GM12864 (cell line): ENCODE data around the gene WDR62.
A peak's percentile ranks its signal among the peaks of the same experiment; 100 is the strongest.

Experiments used
- DNase-seq: peaks from one replicate; pipeline ENCODE4 v3.0.0-alpha.2; 2011; ENCODE audit warnings: low read depth
- H3K4me3 ChIP-seq: 2 replicates; pipeline ENCODE4 v1.5.1; 2011; ENCODE audit warnings: mild to moderate bottlenecking, low read depth, low read length, control low read depth
- TF ChIP-seq, protein P1 (sequence below): IDR thresholded peaks from 2 replicates; pipeline ENCODE4 v1.5.1; 2011; ENCODE audit warnings: low read depth, mild to moderate bottlenecking, moderate library complexity, low read length, control low read depth, inconsistent platforms; ENCODE audit errors: missing control alignments

WDR62 gene

DNA sequence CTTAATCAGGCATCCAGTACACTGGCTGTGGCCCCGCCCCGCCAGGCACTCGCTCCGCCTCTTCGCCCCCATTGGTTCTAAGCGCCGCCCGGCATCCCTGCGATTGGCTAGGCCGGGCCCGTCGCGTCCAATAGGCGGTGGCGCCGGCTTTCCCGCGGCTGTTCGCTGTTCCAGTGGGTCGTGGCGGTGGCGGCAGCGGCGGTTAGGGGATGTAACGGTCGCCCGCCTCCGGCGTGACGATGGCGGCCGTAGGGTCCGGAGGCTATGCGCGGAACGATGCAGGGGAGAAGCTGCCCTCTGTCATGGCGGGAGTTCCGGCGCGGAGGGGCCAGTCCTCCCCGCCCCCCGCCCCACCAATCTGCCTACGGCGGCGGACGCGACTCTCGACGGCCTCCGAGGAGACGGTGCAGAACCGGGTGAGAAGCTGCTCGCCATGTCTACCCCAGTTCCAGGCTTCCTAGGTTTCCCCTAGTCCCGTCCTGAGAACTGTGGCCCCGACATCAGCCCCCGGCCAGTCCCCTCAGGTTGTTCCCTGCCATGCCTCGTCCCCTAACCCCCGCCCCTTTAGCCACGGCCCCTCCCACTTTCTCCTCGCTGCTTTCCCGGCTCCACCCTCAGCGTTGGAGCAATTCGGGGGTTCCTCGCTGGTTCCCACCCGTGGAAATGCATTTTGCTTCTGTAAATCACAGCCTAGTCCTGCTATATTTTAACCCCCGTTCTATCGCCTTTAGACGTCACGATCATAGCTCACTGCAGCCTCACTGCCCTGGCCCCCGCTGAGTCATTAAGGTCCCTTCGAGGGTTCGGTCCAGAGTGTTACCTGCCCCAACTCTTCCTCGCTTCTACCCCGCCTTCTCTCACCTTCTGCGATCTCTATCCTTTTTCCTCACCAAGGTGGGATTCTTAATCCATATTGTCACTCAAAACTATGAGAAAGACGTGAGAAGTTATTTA is at the start of gene WDR62:
WDR62 (plus strand) TSS at position 165 of the 954 bp plus-strand sequence; CDS start at position 240, 75 bp downstream.
- H3K4me3 ChIP-seq: peak within 1 kb of the TSS; percentile 59
- peak; percentile 58 for DNase-seq
- TF ChIP-seq, protein P1, sequence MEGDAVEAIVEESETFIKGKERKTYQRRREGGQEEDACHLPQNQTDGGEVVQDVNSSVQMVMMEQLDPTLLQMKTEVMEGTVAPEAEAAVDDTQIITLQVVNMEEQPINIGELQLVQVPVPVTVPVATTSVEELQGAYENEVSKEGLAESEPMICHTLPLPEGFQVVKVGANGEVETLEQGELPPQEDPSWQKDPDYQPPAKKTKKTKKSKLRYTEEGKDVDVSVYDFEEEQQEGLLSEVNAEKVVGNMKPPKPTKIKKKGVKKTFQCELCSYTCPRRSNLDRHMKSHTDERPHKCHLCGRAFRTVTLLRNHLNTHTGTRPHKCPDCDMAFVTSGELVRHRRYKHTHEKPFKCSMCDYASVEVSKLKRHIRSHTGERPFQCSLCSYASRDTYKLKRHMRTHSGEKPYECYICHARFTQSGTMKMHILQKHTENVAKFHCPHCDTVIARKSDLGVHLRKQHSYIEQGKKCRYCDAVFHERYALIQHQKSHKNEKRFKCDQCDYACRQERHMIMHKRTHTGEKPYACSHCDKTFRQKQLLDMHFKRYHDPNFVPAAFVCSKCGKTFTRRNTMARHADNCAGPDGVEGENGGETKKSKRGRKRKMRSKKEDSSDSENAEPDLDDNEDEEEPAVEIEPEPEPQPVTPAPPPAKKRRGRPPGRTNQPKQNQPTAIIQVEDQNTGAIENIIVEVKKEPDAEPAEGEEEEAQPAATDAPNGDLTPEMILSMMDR: no peak

DNA sequence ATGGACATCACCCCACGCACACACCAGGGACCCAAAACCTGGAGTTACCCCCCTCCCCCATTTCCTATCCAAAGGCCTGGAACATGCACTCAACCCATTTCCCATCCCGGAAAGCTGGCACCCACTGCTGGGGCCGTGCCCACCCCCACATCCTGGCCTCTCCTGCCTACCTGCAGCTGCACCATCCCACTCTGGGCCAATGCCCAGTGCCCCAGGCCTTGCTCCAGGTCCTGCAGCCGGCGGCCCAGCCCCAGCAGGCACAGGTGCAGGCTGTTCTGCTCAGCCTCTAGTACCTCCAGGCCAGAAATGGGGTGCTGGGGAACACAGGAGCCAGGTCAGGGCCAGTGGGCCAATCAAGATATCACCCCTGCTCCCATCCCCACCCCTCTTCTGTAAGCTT is 47.7 kb upstream of the WDR62 start:
- TF ChIP-seq, protein P1: no peak
- no peak overlapping the region for H3K4me3 ChIP-seq
- DNase-seq: no peak

DNA sequence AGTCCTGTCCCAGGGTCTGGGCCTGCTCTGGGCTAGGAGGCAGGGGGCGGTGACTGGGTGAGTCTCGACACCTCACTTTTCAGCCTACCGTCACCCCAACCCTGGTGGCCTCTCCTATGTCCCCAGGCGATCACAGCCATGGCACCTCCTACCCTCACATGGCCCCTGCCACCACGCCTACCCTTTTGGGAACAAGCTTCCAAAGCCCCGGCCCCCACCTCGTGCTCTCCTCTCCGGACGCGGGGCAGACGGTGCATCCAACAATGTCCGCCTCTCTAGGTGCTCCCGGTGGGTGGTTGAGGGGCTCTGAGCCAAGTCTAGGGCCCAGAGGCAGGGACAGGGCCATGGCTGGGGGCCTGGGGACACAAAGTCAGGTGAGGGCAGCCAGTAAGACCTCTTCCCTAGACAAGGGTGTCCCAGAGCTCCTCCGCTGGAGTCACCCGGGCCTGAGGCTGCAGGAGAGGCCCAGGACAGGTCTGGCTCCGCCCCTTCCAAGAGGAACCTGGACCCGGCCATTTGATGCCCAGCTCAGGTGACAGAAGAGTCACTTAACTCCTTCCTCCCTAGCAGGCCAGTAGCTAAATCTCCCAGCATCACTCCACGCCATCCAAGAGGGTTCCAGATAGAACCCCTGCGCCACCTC is 46.2 kb upstream of the WDR62 start, which contains the start of gene SYNE4:
SYNE4 (minus strand) TSS at position 478 of the 643 bp plus-strand sequence; CDS start at position 346, 132 bp downstream.
- TF ChIP-seq, protein P1: no peak
- H3K4me3 ChIP-seq: peak within 1 kb of the TSS; percentile 26
- no peak for DNase-seq

DNA sequence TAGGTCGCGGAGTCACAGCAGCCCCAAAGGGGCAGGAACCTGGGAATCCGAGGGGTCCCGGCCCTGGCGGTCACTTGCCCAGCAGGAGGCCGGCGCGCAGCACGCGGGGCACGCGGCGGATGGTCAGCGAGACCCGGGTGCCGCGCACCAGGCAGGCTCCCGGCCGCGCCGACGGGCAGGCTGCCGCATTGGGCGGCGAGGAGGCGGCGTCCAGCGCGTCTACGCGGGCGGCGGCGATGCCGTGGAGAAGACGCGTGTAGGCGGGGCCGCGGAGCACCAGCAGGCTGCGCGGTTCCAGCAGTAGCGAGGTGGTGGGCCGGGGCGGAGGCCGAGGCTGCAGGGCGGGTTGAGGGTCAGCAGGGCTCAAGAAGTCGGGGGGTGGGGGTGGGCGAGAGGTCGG is 45.5 kb upstream of the WDR62 start:
- TF ChIP-seq, protein P1: no peak
- peak overlapping the region; percentile 26 for H3K4me3 ChIP-seq
- DNase-seq: no peak

DNA sequence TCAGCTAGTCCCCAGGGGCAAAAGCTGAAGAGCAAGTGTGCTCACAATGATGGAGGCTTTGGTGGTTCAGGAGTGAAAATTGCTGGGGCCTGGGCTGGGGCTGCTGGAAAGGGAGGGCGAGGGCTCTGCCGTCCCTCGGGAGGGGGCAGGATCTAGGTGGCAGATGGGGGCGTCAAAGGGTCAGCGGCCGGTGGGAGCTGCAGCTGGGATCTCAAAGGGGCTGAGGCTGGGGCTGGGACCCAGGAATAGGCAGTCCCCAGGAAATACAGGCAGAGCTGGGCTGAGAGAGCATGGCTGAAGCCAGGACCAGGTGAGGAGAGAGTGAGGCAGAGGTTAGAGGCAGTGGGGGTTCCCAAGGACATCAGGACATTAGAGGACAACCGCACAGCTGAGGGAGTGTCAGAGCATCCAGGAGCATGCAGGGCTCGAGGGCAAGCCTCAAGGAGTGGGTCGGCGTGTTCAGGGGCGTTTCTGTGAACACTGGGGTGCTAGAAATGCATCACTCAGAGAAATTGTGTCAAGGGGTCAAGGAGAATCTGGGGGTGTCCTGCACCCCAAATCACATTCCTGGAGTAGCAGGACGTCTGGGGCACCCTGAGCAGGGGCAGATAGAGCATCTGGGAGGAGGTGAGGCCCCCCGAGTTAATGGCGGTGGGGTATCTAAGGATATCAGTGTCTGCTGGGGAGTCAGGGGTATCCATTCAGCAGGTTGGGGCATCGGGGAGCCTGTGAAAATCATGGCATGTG is 44.9 kb upstream of the WDR62 start:
- no peak for DNase-seq
- H3K4me3 ChIP-seq: no peak overlapping the region; the same call in 1 of the 2 replicates
- TF ChIP-seq, protein P1: no peak

DNA sequence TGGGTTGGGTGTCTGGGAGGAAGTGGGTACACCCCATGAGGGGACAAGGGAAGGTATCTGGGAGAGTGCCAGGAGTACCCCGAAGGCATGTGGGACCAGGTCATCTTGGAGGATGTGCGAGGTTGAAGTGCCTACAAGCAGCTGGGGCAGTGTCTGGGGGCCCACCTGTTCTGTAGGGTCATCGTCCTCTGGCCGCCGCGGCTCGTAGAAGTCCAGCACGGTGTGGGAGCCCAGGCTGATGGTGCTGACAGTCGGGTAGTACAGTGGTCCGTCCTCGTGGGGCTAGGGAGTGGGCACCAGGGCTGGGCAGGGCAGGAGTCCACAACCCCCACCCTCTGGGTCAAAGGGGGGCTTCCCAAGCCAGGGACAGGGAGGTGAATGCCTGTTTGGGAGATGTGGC is 44.3 kb upstream of the WDR62 start:
- no peak overlapping the region for H3K4me3 ChIP-seq
- TF ChIP-seq, protein P1: no peak
- no peak for DNase-seq
